Activated CD8-positive, alpha-beta memory T cell treated with anti-CD3 and anti-CD28 coated beads for 4 hours (primary cell): Measurements from ENCODE around the gene UFSP2.
"Not testable (repeated sequence)": the region's sequence is repeated elsewhere in the genome, so short reads cannot be mapped to it uniquely, and the experiment has no call there.

ENCODE experiments used
- DNase-seq, 2 donors: peaks; one replicate each; pipeline ENCODE4 v3.0.0-alpha.2; 2020; ENCODE audit warnings: low read depth in 2 of 2

The UFSP2 gene

GRCh38 chr4:185384061-185384460 lies 41.7 kb downstream of the UFSP2 start:
- no peak for DNase-seq

- DNase-seq = no peak
These were observed 42.3 kb downstream of the UFSP2 start for GRCh38 chr4:185383451-185383850.

DNA sequence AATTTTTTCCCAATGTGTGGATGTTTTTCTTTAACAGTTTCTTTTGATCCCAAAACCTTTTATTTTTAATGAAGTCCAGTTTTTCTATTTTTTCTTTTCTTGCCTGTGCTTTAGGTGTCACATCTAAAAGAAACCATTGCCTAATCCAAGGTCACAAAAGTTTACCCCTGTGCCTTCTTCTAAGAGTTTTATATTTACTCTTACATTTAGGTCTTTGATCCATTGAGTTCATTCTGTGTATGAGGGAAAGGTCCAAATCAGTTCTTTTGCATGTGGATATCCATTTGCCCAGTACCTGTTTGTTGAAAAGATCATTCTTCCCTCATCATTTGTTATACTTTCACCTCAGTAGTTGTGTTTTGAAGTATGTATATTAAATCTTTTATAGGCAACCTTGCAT lies 43.0 kb downstream of the UFSP2 start:
- DNase-seq = no peak

- DNase-seq = no peak
These were observed 44.2 kb downstream of the UFSP2 start for GRCh38 chr4:185381288-185382196.

DNA sequence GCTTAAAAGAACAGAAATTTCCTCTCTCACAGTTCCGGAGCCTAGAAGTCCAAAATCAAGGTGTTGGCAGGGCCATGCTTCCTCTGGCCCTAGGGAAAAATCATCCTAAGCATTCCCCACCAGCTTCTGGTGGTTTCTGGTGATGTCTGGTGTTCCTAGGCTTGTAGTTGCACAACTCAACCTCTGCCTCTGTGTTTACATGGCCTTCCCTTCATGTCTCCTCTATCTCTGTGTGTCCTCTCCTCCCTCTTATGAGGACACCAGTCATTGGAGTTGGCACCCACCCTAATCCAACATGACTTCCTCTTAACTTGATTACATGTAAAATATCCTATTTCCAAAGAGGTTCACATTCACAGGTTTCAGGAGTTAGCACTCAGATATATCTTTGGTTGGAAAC lies 45.4 kb downstream of the UFSP2 start:
- no peak for DNase-seq

GRCh38 chr4:185379326-185380295 lies 46.2 kb downstream of the UFSP2 start:
- no peak for DNase-seq

- no peak for DNase-seq
These were observed 47.5 kb downstream of the UFSP2 start for GRCh38 chr4:185378264-185378663.

DNA sequence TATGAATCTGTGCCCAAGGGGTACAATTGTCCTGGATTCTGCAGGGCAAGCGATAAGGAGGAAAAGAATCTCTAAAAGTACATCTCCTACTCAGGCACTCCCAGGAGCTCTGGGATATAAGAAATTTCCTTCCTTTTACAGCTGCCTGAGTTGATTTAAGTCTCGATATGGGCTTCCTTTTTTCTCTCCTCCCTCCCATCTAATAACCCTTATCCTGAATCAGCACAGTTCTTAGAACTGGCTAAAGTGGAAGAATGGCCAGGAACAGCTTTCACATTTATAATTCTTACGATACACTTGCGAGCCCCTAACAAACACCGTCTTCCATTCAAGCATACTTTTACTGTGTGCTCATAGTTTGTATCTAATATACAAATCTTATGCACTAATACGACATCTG lies 51.2 kb downstream of the UFSP2 start:
- no peak for DNase-seq

GRCh38 chr4:185374027-185374426 lies 51.7 kb downstream of the UFSP2 start:
- DNase-seq = no peak

GRCh38 chr4:185371702-185372101 lies 54.1 kb downstream of the UFSP2 start:
- DNase-seq = no peak

DNA sequence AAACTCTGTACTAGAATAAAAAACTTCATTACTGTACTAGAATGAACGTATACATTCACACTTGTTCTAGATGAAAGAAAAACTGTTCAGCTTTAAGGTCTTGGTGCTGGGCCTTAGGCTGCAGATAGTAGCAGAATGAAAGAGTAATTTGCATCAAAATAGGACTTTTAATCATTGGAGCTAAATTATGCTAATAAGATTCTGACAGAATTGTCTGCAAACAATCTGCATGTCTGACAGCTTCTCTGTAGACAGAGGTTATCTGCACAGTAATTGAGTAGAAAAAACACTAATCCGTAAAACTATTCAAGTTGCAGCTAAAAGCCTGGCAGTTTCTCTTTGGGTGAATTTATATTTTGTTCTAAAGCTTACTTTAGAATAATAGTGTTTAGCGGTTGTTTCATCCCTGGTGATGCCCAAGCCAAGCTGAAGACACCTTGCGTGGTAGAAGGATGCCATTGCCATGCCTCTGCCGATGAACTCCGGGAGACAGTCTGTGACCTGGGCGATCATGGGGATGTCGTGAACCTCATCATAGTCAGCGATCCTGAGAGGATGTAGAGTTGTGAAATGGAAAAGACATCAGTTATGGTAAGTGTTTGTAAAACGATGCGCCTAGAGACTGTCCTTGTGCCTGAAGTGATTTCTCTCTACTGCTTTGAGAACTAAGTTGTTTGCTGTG lies 55.4 kb downstream of the UFSP2 start:
- no peak for DNase-seq

DNA sequence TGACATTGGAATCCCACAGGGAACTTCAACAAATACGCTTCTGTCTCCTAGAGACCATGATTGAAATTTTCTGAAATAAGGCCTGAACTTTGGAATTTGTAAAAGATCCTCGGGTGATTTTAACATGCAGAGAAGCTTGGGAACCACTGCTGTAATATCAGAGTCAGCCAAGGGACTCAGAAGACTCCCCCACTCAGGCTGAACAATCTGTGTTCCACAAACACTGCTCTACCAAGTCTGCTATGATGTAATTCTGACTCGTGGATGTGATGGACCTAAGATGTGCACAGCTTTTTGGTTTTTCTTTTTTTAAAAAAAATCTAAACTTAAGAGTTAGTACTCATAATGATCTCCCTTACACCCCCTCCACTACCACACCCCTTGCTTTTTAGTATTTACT lies 56.0 kb downstream of the UFSP2 start:
- DNase-seq = no peak

- DNase-seq = no peak
These were observed 60.9 kb downstream of the UFSP2 start for GRCh38 chr4:185364886-185365285.

DNA sequence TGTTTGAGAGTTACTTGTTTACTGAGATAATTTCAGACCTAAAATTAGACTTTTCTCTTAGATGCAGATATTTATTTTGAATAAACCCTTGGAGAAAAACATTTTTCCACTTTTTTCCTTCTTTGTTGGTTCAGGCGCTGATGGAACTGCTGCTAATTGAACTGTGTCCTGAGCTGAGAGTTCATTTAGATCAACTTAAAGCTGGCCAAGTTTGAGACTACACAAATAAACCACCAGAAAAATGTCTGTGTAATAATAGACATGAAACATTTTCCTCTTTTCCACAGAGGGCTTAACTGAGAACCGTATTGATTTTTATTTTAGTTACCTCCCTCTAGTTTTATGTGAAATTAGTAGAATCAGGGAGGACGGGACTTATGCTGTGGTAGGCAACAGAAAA lies 62.5 kb downstream of the UFSP2 start:
- DNase-seq = no peak

DNA sequence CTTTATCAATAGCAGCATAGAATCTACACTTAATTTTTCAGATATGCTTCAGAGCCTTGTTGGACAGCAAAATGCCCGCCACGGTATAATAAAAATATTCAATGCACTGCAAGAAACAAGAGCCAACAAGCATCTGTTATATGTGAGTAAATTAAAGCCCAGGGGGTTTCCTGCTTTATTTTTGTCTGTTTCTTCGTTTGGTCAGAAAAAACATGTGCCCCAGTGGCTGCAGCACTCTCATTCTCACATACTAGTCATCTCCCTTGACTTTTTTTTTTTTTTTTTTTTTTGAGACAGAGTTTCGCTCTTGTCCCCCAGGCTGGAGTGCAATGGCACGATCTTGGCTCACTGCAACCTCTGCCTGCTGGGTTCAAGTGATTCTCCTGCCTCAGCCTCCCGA lies 63.2 kb downstream of the UFSP2 start:
- DNase-seq = not testable (repeated sequence)

DNA sequence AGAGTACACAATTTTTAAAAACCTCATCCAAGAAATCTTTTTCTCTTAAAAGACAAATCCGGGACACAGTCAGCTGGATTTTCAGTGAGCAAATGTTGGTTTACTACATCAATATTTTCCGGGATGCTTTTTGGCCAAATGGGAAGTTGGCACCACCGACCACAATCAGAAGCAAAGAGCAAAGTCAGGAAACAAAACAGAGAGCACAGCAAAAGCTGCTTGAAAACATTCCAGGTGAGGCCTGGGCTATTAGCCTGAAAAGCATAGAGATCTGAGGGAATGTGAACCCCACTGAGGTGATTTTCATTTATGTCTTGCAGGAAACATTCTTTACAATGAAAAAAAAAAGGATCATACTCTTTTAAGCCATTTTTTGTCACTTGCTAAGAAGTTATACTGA lies 63.9 kb downstream of the UFSP2 start:
- no peak for DNase-seq

DNA sequence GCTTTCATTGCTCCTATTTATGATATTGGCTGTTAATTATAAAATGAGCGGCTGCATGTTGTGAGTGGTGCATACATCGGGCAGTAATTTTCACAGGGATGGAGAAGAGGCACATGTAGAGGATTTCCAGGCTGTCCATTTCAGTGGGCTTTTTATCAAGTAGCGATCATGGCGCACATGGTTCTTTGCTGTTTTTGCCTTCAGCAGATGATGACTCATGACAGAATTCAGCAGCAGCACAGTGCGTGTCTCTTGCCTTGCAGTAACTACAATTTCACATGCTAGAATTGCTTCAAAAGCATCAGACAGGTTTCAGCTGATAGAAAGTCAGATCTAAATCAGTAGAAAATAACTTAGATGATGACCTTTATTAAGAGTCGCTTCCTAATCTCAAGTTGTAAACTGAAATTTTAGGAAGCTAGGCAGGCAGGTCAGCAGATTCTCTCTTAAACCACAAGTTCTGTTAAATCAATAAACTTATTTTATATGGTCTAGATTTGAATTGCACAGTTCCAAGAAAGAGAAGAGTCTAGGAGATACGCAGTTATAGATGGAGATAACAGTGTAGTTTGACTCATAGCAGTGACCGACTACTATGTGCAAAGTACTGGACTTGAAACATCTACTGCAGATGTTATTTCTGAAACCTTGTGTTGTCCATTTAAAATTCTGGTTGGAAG lies 65.9 kb downstream of the UFSP2 start:
- DNase-seq = no peak

- DNase-seq = no peak
These were observed 66.8 kb downstream of the UFSP2 start for GRCh38 chr4:185358959-185359358.

- no peak for DNase-seq
These were observed 67.2 kb downstream of the UFSP2 start for GRCh38 chr4:185358514-185358913.

DNA sequence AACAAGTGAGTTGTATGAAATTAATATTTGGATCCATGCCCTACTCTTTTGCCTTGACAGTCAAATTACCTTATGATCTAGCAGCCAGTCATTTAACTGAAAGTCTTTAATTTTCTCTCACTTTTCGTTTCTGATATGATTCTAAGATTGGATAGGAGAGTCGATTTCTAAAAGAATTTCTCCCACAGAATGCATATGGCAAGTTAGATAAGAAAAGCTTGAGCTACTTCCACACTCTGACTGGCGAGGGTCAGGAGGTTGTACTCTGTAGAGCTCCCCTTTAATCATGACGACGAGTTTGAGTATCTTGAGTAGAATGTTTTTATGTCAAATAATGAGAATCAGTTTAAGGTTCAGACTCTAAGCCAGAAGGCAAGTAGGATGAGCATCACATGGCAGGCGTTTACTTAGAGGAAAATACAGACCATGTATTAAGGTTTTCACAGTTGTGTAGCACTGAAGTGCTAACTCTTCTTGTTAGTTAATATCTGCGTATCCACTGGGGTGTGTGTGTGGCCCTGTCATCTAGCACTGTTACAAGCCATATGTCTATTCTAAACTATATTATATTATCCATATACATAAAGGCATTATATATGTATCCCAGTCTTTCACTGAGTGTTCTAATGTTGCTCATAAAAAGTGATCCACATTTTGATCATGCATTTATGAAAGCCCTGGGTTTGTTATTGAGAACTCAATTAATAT lies 67.9 kb downstream of the UFSP2 start:
- DNase-seq = no peak

DNA sequence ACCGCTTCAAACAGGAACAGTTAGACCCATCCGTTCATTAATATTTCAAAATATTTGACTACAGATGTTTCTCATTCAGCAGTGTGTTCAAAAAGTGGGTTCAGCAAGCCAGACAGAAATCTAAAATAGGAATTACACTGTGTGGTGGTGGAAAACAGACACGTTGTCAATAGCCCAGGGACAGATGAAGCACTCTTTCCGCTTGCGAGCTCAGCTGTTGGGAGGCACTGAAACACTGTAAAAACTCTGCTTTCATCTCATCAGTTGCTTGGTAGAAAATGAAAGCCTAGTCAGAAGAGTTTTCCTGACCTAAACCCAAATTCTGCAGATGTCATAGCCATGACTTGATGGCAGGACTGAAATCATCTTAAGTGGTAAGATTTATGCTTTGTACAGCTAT lies 68.6 kb downstream of the UFSP2 start:
- no peak for DNase-seq
